Nephron progenitor cell (in vitro differentiated cells): Measurements from ENCODE around the gene KCTD8.

ENCODE experiments used
- DNase-seq: peaks from one replicate; pipeline ENCODE4 v3.0.0; 2021
- H3K27ac Mint-ChIP-seq: 2 replicates; pipeline ENCODE4 v1.8.0; 2021; ENCODE audit warnings: mild to moderate bottlenecking, moderate library complexity, mixed read lengths
- H3K27me3 Mint-ChIP-seq: 2 replicates; pipeline ENCODE4 v1.8.0; 2021; ENCODE audit warnings: mild to moderate bottlenecking, low read depth, mixed read lengths; ENCODE audit not compliant: poor library complexity
- H3K36me3 Mint-ChIP-seq: 2 replicates; pipeline ENCODE4 v1.8.0; 2021; ENCODE audit warnings: low read depth, mixed read lengths
- H3K4me1 Mint-ChIP-seq: 2 replicates; pipeline ENCODE4 v1.8.0; 2021; ENCODE audit warnings: mixed read lengths
- H3K4me3 Mint-ChIP-seq: 2 replicates; pipeline ENCODE4 v1.8.0; 2021; ENCODE audit warnings: mild to moderate bottlenecking, moderate library complexity, mixed read lengths
- H3K9me3 Mint-ChIP-seq: 2 replicates; pipeline ENCODE4 v1.8.0; 2021; ENCODE audit warnings: mild to moderate bottlenecking, moderate library complexity, mixed read lengths
- CTCF ChIP-seq: fragments of 200-600 bp; sonication (generic); IDR thresholded peaks from 2 replicates; pipeline ENCODE4 v1.5.0; 2021; ENCODE audit warnings: antibody characterized with exemption

KCTD8 gene

GRCh38 chr4:44462259-44462658 lies 13.7 kb upstream of the KCTD8 start:
- H3K4me3 Mint-ChIP-seq, result no peak overlapping the region
- H3K4me1 Mint-ChIP-seq, result no peaks in the 10 kb centered on the region
- no peak for DNase-seq
- no peaks in the 10 kb centered on the region for H3K36me3 Mint-ChIP-seq
- TF ChIP-seq CTCF, result no peak
- H3K9me3 Mint-ChIP-seq, result peaks cover 11% of the 10 kb centered on the region
- H3K27me3 Mint-ChIP-seq, result no peaks in the 10 kb centered on the region
- H3K27ac Mint-ChIP-seq, result no peak overlapping the region

GRCh38 chr4:44447563-44448504 lies 775 bp downstream of the KCTD8 start:
- Mint-ChIP-seq H3K4me3 (peak overlapping the region; percentile 83), H3K27ac (no peak overlapping the region), H3K36me3 (no peaks in the 10 kb centered on the region), H3K9me3 (no peaks in the 10 kb centered on the region), H3K27me3 (peaks cover 83% of the 10 kb centered on the region), H3K4me1 (peaks cover 23% of the 10 kb centered on the region)
- TF ChIP-seq CTCF, result no peak
- peak; percentile 66 for DNase-seq

- Mint-ChIP-seq H3K36me3 (no peaks in the 10 kb centered on the region), H3K27ac (no peak overlapping the region), H3K4me3 (peak overlapping the region; percentile 82), H3K27me3 (peaks cover 86% of the 10 kb centered on the region), H3K9me3 (no peaks in the 10 kb centered on the region), H3K4me1 (peaks cover 23% of the 10 kb centered on the region)
- peak; percentile 5 for DNase-seq
- TF ChIP-seq CTCF, result no peak
Measured at GRCh38 chr4:44446801-44447562, 1.6 kb downstream of the KCTD8 start.

GRCh38 chr4:44446191-44446590 lies 2.4 kb downstream of the KCTD8 start:
- peak overlapping the region; percentile 41 for H3K4me3 Mint-ChIP-seq
- peaks cover 23% of the 10 kb centered on the region for H3K4me1 Mint-ChIP-seq
- no peak overlapping the region for H3K27ac Mint-ChIP-seq
- H3K36me3 Mint-ChIP-seq, result no peaks in the 10 kb centered on the region
- H3K9me3 Mint-ChIP-seq, result no peaks in the 10 kb centered on the region
- no peak for DNase-seq
- H3K27me3 Mint-ChIP-seq, result peaks cover 83% of the 10 kb centered on the region
- TF ChIP-seq CTCF, result no peak

GRCh38 chr4:44438687-44439086 lies 9.9 kb downstream of the KCTD8 start:
- Mint-ChIP-seq H3K36me3 (no peaks in the 10 kb centered on the region), H3K4me1 (no peaks in the 10 kb centered on the region), H3K4me3 (no peak overlapping the region), H3K9me3 (no peaks in the 10 kb centered on the region), H3K27ac (no peak overlapping the region), H3K27me3 (peaks cover 15% of the 10 kb centered on the region)
- no peak for TF ChIP-seq CTCF
- DNase-seq, result no peak
